HG03378 (cell line): ENCODE measurements around the gene TAF11L2.
"Not testable (repeated sequence)": the region's sequence is repeated elsewhere in the genome, so short reads cannot be mapped to it uniquely, and the experiment has no call there.

Source experiments
- ATAC-seq: cut with Tn5 transposase; IDR thresholded peaks from one replicate; pipeline ENCODE4 v1.9.1; 2021; ENCODE audit warnings: mild to moderate bottlenecking, moderate library complexity; ENCODE audit not compliant: unreplicated experiment

The TAF11L2 gene

GRCh38 chr5:17497931-17498330 is at the start of gene TAF11L2:
Gene TAF11L2, plus strand, starts transcription at chr5:17498231.
- ATAC-seq, result not testable (repeated sequence)

- ATAC-seq, result no peak
Measured at GRCh38 chr5:17448877-17449276, 49.2 kb upstream of the TAF11L2 start.

- no peak for ATAC-seq
Measured at GRCh38 chr5:17452936-17453335, 45.1 kb upstream of the TAF11L2 start.

- ATAC-seq, result no peak
Measured at GRCh38 chr5:17455942-17456341, 42.1 kb upstream of the TAF11L2 start.

- no peak for ATAC-seq
Measured at GRCh38 chr5:17461793-17462192, 36.2 kb upstream of the TAF11L2 start.

GRCh38 chr5:17463653-17464052 is 34.4 kb upstream of the TAF11L2 start:
- ATAC-seq, result no peak

GRCh38 chr5:17470064-17470463 is 28.0 kb upstream of the TAF11L2 start:
- ATAC-seq, result no peak

- not testable (repeated sequence) for ATAC-seq
Measured at GRCh38 chr5:17475064-17475463, 23.0 kb upstream of the TAF11L2 start.

GRCh38 chr5:17477043-17477442 is 21.0 kb upstream of the TAF11L2 start:
- ATAC-seq, result no peak

GRCh38 chr5:17477573-17478265 is 20.3 kb upstream of the TAF11L2 start:
- no peak for ATAC-seq

- no peak for ATAC-seq
Measured at GRCh38 chr5:17481378-17481777, 16.7 kb upstream of the TAF11L2 start.

GRCh38 chr5:17482790-17483189 is 15.2 kb upstream of the TAF11L2 start:
- ATAC-seq, result no peak

- not testable (repeated sequence) for ATAC-seq
Measured at GRCh38 chr5:17486464-17487173, 11.4 kb upstream of the TAF11L2 start.

GRCh38 chr5:17487174-17487512 is 10.9 kb upstream of the TAF11L2 start:
- ATAC-seq, result no peak

- ATAC-seq, result not testable (repeated sequence)
Measured at GRCh38 chr5:17491257-17491656, 6.8 kb upstream of the TAF11L2 start.

GRCh38 chr5:17492770-17493169 is 5.3 kb upstream of the TAF11L2 start:
- ATAC-seq, result no peak

- ATAC-seq, result no peak
Measured at GRCh38 chr5:17497446-17497845, 585 bp upstream of the TAF11L2 start.

GRCh38 chr5:17511775-17512325 is 13.8 kb downstream of the TAF11L2 start:
- ATAC-seq, result no peak

- not testable (repeated sequence) for ATAC-seq
Measured at GRCh38 chr5:17517526-17517925, 19.5 kb downstream of the TAF11L2 start.

GRCh38 chr5:17518067-17518466 is 20.0 kb downstream of the TAF11L2 start, which contains the start of gene TAF11L3:
Gene TAF11L3, plus strand, starts transcription at chr5:17518367.
- not testable (repeated sequence) for ATAC-seq

- not testable (repeated sequence) for ATAC-seq
Measured at GRCh38 chr5:17519508-17519907, 21.5 kb downstream of the TAF11L2 start.

- ATAC-seq, result not testable (repeated sequence)
Measured at GRCh38 chr5:17521501-17521900, 23.5 kb downstream of the TAF11L2 start, which contains the start of gene TAF11L4. Gene TAF11L4, plus strand, starts transcription at chr5:17521801.
